Loucy (cell line): ENCODE measurements around the gene MED20.

Experiments used
- H2AFZ ChIP-seq: fragments of 200-600 bp; sonication (generic); 2 replicates; pipeline ENCODE4 v1.6.0; 2016; ENCODE audit warnings: antibody characterized with exemption, mild to moderate bottlenecking, low read length, moderate library complexity
- H3F3A ChIP-seq: fragments of 200-600 bp; 2 replicates; pipeline ENCODE4 v1.6.0; 2016; ENCODE audit warnings: antibody characterized with exemption, low read depth, mild to moderate bottlenecking
- H3K27me3 ChIP-seq: fragments of 200-600 bp; sonication (generic); 2 replicates; pipeline ENCODE4 v1.6.1; 2014; ENCODE audit warnings: low read length, mild to moderate bottlenecking; ENCODE audit not compliant: insufficient read depth, poor library complexity, severe bottlenecking
- H3K36me3 ChIP-seq: fragments of 200-600 bp; sonication (generic); 2 replicates; pipeline ENCODE4 v1.6.1; 2016; ENCODE audit warnings: low read length; ENCODE audit not compliant: insufficient read depth
- H3K4me1 ChIP-seq: fragments of 200-600 bp; sonication (generic); 2 replicates; pipeline ENCODE4 v1.5.1; 2014; ENCODE audit warnings: low read length, mild to moderate bottlenecking; ENCODE audit not compliant: insufficient read depth, poor library complexity, severe bottlenecking
- H3K4me2 ChIP-seq: fragments of 200-600 bp; sonication (generic); 2 replicates; pipeline ENCODE4 v1.6.0; 2014; ENCODE audit warnings: antibody characterized with exemption, low read length, low read depth, mild to moderate bottlenecking; ENCODE audit not compliant: poor library complexity, severe bottlenecking
- H3K4me3 ChIP-seq: fragments of 200-600 bp; sonication (generic); 2 replicates; pipeline ENCODE4 v1.5.1; 2014; ENCODE audit warnings: low read length, mild to moderate bottlenecking, mixed read lengths; ENCODE audit not compliant: poor library complexity, severe bottlenecking
- H3K79me2 ChIP-seq: fragments of 200-600 bp; sonication (generic); 2 replicates; pipeline ENCODE4 v1.6.1; 2014; ENCODE audit warnings: low read length; ENCODE audit not compliant: insufficient read depth
- H3K9ac ChIP-seq: fragments of 200-600 bp; sonication (generic); 2 replicates; pipeline ENCODE4 v1.6.0; 2014; ENCODE audit warnings: mild to moderate bottlenecking, low read depth, low read length, moderate library complexity; ENCODE audit not compliant: poor library complexity, severe bottlenecking
- H3K9me2 ChIP-seq: fragments of 200-600 bp; sonication (generic); replicated peaks from 2 replicates; pipeline ENCODE4 v1.6.1; 2016; ENCODE audit warnings: low read depth, low read length, mixed read lengths
- H3K9me3 ChIP-seq: fragments of 200-600 bp; sonication (generic); 2 replicates; pipeline ENCODE4 v1.6.1; 2014; ENCODE audit warnings: mild to moderate bottlenecking, antibody characterized with exemption, low read length, low read depth; ENCODE audit not compliant: insufficient read depth
- H4K20me1 ChIP-seq: fragments of 200-600 bp; sonication (generic); 2 replicates; pipeline ENCODE4 v1.6.0; 2014; ENCODE audit warnings: antibody characterized with exemption, low read length, mild to moderate bottlenecking; ENCODE audit not compliant: insufficient read depth, poor library complexity, severe bottlenecking
- EZH2phosphoT487 ChIP-seq: fragments of 200-600 bp; IDR thresholded peaks from 2 replicates; pipeline ENCODE4 v1.6.1; 2018; ENCODE audit warnings: antibody characterized with exemption, mild to moderate bottlenecking, moderate library complexity, borderline replicate concordance
- TF ChIP-seq, protein P1 (sequence below): fragments of 200-600 bp; sonication (generic); conservative IDR thresholded peaks from 2 replicates; pipeline ENCODE4 v1.5.1; 2014; ENCODE audit warnings: mild to moderate bottlenecking, antibody characterized with exemption, low read length

Gene MED20

DNA sequence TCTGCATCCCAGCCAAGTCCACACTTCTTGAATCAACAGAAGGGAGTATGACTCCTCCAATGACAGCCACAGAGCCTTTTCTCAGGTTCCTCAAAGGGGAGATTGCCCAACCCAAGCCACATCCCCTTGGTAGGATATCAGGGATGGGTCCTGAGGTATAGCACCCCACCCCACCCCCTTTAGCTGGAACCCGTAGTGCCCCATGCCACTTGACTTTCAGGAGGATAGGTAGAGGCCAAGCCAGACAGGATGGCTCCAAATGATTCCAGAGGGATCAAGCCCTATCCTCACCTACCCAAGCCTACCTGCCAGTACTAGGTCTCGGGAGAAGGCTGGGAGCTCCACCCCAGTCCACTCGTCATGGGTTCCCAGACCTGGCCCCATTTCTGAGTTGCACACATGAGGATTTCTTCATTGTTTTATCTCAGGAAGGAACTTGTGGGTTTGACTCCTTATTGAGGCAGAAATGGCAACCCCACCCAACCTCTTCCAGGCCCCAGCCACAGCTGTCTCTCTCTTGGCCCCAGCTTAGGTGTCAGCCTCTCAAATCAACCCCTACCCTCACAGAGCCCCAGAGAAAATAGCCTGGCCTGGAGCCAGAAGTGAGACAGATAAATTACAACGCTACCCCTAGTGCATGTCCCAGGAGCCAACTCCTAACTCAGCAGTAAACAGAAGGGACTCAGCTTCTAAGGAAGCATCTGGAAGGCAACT is 17.1 kb upstream of the MED20 start:
- H3K9ac ChIP-seq, result peak overlapping the region; percentile 98
- H4K20me1 ChIP-seq, result peaks cover 63% of the 10 kb centered on the region
- peaks cover 6% of the 10 kb centered on the region for H3K27me3 ChIP-seq
- no peaks in the 10 kb centered on the region for H3K9me2 ChIP-seq
- TF ChIP-seq EZH2phosphoT487, result no peak
- TF ChIP-seq, protein P1, sequence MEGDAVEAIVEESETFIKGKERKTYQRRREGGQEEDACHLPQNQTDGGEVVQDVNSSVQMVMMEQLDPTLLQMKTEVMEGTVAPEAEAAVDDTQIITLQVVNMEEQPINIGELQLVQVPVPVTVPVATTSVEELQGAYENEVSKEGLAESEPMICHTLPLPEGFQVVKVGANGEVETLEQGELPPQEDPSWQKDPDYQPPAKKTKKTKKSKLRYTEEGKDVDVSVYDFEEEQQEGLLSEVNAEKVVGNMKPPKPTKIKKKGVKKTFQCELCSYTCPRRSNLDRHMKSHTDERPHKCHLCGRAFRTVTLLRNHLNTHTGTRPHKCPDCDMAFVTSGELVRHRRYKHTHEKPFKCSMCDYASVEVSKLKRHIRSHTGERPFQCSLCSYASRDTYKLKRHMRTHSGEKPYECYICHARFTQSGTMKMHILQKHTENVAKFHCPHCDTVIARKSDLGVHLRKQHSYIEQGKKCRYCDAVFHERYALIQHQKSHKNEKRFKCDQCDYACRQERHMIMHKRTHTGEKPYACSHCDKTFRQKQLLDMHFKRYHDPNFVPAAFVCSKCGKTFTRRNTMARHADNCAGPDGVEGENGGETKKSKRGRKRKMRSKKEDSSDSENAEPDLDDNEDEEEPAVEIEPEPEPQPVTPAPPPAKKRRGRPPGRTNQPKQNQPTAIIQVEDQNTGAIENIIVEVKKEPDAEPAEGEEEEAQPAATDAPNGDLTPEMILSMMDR, result no peak
- no peak overlapping the region for H2AFZ ChIP-seq
- peaks cover 40% of the 10 kb centered on the region for H3K36me3 ChIP-seq
- peak overlapping the region; percentile 98 for H3K4me2 ChIP-seq
- H3K79me2 ChIP-seq, result peaks cover 74% of the 10 kb centered on the region
- peak overlapping the region; percentile 83 for H3K4me3 ChIP-seq
- peaks cover 55% of the 10 kb centered on the region for H3K4me1 ChIP-seq
- H3F3A ChIP-seq, result peaks cover 24% of the 10 kb centered on the region; the same call in 1 of the 2 replicates
- H3K9me3 ChIP-seq, result no peaks in the 10 kb centered on the region

GRCh38 chr6:41937472-41937860 is 16.5 kb upstream of the MED20 start:
- Histone ChIP-seq H3K36me3 (peaks cover 46% of the 10 kb centered on the region), H3K4me2 (peak overlapping the region; percentile 98), H4K20me1 (peaks cover 67% of the 10 kb centered on the region), H3K79me2 (peaks cover 80% of the 10 kb centered on the region), H3K27me3 (peaks cover 6% of the 10 kb centered on the region), H3K9me2 (no peaks in the 10 kb centered on the region), H3K9me3 (no peaks in the 10 kb centered on the region), H3K4me1 (peaks cover 53% of the 10 kb centered on the region), H3F3A (peaks cover 24% of the 10 kb centered on the region; the same call in 1 of the 2 replicates), H2AFZ (no peak overlapping the region), H3K9ac (peak overlapping the region; percentile 98), H3K4me3 (peak overlapping the region; percentile 83)
- TF ChIP-seq, protein P1, result no peak

DNA sequence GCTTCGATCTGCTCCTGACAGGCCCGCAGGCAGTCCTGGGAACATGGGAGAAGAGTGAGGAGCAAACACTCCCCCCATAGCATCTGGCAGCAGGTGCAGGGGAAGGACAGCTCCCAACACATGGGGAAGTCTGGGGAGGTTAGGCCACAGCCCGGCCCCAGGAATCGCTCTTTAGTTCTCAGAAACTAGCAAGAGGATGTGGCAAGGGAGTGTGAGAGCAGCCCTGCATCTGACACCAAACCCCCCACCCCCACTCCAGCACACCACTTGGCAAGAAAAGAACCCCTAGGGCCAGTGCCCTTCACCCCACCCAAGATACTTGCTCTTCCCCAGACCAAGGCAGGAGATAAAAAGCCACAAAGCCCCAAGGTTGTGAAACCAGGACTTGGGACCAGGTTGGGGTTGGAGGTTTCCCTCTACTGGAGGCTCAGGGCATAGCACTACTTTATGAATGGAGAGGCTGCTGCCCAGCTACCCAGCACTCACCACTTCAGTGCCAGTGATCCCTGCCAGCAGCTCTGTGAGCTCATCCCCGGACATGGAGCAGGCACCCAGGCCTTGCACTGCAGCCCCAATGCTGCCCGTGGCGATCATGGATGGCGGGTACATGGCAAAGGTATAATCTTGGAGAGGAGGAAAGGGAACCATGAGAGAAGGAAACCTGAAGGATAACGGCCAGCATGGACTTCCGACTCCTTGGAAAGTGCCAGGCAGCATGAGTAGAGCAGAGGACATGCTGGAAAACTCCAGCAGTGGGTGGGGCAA is 15.3 kb upstream of the MED20 start:
- peak overlapping the region; percentile 98 for H3K4me2 ChIP-seq
- H3K9me2 ChIP-seq, result no peaks in the 10 kb centered on the region
- no peaks in the 10 kb centered on the region for H3K9me3 ChIP-seq
- H3F3A ChIP-seq, result peaks cover 24% of the 10 kb centered on the region; the same call in 1 of the 2 replicates
- peaks cover 48% of the 10 kb centered on the region for H3K4me1 ChIP-seq
- peak overlapping the region; percentile 83 for H3K4me3 ChIP-seq
- H3K36me3 ChIP-seq, result peaks cover 58% of the 10 kb centered on the region
- H3K9ac ChIP-seq, result peak overlapping the region; percentile 98
- H3K79me2 ChIP-seq, result peaks cover 77% of the 10 kb centered on the region
- H3K27me3 ChIP-seq, result peaks cover 5% of the 10 kb centered on the region
- H2AFZ ChIP-seq, result no peak overlapping the region
- H4K20me1 ChIP-seq, result peaks cover 64% of the 10 kb centered on the region
- TF ChIP-seq EZH2phosphoT487, result no peak
- TF ChIP-seq, protein P1, result peak; percentile 89
